COLO668 (cell line): ENCODE data around the gene MKNK2.

ENCODE experiments used
- DNase-seq: peaks from one replicate; lab custom pipeline; 2025; ENCODE audit not compliant: unreplicated experiment; lab: John Stamatoyannopoulos, UW

Gene MKNK2

GRCh38 chr19:2058570-2059421 is 7.8 kb upstream of the MKNK2 start:
- DNase-seq: no peak

DNA sequence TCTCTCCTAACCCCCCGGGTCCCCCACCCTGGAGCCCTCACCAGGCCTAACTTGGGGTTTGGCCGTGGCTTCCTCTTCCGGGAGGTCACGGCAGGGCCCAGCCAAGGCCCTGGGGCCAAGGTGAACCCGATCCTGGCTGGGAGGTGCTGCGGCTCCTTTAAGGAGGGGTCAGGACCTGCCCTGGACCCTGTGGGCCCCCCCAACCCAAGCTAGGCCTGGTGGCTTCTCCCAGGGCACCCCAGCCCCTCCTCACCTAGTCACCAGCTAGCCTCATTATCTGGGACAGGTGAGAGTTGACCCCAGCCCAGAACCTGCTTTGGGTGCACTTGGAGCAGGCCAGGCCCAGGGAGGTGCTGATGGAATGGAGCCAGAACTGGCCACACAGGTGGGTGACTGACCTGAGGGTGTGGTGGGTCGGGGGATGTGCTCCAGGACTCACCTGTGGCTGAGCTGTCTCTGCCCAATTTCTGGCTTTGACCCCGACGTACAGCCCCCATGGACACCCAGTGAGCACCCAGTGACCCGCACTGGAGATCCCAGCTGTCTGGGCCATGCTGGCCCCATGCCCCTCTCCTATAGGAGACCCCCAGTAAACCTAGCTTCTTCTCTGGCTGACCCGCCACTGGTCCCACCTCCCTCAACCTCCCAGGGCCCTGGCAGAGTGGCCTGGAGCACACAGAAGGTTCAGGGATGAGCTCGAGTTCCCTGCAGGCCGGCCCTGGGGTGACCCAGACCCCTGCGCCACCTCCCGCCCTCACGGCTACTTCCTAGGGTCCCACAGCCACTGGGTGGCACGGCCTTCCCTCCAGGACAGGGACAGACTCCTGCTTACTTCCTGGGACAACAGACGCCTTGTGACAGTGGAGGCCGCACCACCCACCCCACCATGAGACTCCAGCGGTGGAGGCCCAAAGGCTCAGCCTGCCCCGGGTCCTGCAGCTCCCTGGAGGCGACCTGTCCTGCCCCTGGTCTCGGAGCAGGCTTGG is 6.7 kb upstream of the MKNK2 start:
- no peak for DNase-seq

DNA sequence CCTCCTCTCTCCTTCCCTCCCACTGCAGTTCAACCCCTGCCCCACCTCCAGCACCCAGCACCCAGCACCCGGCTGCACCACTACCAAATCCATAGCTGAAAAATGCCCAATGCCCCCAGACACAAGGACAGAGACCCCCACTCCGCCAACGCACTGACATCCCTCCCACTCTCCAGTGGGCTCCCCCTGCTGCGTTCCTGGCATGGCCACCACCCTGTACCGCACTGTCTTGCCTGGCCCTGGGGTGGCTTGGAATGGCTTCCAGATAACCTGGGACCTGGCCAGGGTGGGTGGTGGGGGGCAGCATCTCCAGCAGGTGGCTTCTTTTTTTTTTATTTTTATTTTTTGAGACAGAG is 5.8 kb upstream of the MKNK2 start:
- no peak for DNase-seq

DNA sequence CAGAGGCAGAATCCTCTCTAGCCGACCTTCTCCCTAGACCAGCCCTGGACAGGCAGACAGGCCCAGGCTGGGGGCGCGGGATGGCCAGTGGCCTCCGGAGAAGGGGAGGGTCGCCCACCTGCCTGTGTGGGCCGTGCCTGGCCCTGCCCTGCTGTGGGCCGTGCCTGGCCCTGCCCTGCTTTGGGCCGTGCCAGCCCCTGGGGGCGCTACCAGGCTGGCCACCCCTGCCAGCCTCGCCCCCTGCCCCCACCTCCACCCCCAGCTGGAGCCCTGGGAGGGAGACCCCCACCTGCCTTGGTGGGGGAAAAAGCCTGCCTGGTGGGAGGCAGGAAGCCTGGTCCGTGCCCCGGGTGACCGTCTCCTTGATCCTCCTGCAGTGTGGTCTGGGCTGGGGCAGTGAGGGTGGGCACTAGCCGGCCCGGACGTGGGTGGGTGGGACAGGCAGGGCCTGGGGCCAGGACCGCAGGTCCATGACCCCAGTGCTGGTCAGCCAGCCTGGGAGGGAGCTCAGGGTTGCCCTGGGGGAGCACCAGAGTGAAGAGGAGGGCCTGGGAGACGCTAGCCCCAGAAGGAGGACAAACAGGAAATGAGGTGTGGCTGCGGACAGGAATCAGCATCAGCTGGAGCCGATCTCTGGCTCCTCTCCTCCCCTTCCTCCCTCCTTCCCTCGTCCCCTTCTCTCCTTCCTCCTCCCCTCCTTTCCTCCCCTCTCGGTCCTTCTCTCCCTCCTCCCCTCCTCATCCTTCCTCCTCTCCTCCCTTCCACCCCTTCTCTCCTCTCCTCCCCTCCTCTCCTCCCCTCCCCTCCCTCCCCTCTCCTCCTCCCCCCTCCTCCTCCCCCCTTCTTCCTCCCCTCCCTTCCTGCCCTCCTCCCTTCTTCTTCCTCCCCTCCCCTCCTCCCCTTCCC is 5.1 kb upstream of the MKNK2 start:
- DNase-seq: peak; percentile 25

DNA sequence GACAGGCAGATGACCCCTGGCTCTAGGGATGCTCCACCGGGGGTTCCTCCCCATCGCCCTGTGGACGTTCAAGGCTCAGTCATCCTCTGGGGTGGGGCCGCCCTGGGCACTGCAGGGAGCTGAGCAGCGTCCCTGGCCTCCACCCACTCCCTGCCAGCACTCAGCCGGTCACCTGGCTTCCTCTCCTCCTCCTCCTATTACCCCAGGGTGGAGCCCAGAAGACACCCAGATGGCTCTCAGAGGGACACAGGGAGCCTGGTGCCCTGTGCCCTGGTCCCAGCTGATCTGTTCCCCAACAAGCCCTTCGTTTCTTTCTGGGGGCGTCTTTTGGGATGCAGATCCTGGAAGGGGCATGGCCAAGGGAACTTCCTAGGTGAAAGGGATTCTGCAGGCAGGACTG is 3.7 kb upstream of the MKNK2 start:
- peak; percentile 47 for DNase-seq

GRCh38 chr19:2053601-2054389 is 2.8 kb upstream of the MKNK2 start:
- no peak for DNase-seq

- DNase-seq: peak; percentile 45
These were observed 995 bp upstream of the MKNK2 start for GRCh38 chr19:2051773-2052704.

DNA sequence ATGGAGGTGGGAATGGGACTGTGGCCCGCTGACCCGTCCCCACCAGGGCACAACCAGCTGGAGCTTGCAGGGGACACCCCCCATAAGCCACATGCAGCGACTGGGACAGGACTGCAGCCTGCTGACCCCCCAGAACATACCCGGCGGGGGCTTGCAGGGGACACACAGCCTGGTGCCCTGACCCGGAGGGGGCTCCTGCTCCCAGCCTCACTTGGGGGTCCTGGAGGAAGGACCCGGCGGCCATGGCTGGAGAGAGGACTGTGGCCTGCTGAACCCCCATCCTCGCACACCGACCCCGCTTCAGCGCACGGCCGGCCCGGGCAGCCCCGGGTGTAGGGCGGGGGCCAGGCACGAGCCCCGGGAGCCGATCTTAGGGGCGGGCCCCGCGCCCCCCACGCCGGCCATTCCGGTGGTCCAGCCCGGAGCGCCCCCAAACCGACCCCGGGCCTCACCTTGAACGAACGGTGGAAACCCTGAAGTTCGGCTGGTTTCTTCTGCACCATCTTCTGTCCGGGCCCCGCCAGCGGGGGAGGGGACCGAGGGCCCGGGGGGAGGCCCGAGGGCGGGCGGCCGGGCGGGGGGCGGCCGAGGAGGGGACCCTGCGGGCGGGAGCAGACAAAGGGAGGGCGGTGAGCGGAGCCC is 574 bp downstream of the MKNK2 start:
- DNase-seq: peak; percentile 60

- DNase-seq: peak; percentile 89
These were observed 1.2 kb downstream of the MKNK2 start for GRCh38 chr19:2049741-2050348.

DNA sequence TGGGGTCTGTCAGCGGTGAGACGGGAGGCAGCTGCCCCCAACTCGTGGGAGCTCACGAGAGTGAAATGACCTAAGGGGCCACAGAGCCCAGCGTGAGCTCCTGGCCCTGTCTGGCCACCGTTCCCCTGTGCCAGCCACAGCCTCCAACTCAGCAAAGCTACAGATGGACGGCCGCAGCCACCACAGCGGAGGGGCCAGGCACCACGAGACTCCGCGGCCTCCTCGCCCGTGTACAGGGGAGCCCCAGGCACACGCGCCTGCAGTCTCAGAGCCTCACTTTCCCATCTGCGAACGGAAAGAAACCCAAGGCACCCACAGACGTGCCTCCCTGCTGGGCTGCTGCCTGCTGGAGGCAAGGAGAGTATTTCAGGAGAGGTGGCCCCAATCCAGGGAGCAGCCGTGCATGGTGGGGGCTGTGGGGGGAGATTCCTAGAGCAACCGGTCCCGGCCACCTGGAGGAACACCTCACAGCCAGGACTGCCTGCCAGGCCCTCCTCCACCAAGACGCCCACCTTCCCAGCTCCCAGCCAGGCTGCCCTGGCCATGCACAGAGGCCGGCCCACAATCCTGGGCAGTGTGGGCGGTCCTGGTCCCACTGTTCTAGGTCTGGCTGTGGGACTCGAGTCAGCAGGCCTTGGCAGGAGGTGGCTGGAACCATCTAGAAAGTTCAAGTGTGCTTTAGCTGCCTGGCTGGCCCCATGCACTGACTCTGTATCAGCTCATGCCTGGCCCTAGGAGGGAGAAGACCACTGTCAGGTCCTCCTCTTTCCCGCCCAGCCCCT is 1.9 kb downstream of the MKNK2 start:
- no peak for DNase-seq

GRCh38 chr19:2048104-2048958 is 2.7 kb downstream of the MKNK2 start:
- DNase-seq: no peak

GRCh38 chr19:2047449-2048103 is 3.5 kb downstream of the MKNK2 start:
- DNase-seq: no peak

GRCh38 chr19:2047076-2047448 is 4.0 kb downstream of the MKNK2 start:
- no peak for DNase-seq

DNA sequence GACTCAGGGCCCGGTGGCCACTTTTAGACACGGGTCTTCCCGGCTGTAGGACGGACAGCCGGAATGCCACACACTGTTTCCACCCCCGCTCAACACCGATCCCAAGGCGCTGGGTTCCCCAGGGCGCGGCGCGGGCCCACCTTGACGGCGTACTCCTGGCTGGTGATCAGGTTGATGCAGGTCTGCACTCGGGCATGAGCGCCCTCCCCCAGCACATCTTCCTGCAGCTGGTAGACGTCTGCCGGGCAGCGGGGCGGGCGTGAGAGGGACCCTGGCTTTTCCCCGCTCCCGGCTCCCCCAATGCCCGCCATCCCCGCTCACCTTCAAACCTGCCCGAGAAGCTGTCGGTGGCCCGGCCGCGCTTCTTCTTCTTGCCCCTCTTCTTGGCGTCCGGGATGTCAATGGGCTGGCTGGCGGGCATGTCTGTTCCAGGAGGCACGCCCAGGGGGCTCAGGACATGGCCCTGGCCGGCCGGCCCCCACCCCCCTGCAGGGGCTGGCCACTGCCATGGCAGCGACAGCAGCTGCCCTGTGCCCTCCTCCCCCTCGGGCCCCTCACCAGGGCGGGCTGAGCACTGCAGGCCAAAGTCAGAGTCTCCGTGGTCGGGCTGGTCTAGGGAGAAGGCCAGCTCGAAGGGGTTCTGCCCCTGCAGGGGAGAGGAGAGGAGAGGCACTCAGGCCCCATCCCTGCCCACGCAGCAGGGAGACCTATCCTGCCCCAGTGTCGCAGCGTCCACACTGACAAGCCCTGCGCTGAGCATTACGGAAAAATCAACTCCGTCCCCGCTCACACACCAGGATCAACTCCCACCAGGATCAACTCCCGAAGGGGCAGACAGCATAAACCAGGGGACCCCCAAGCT is 4.8 kb downstream of the MKNK2 start:
- no peak for DNase-seq

DNA sequence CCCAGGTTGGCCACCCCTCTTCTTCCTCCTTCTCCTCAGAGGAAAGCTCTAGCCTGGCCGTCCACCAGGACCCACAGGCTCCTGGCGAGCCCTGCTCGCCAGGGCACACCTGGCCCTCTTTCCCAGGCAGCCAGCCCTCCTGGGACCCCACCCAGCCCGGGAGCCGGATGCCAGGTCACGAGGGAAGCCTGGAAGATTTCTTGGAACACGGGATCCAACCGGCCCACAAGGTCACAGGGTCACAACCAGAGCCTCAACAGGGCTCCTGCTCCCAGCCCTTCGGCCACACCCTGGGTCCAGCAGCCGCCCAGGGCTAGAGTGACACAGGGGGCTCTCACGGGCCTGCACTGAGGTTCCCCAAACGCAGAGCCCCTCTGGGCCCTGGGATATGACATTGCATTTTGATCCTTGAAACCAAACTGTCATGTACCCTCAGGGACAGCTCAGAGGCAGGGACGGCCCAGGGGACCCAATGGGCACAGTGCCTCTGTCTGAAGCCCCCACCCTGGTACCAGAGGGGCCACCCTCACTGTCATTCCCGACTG is 5.5 kb downstream of the MKNK2 start:
- DNase-seq: no peak
